Vagina (tissue), 2 donors: ENCODE data around the gene TEK. TPM values are rescaled to one million over a fixed set of nuclear protein-coding genes. Genes with fewer than 3 reads are reported as not detected.

Experiments
- DNase-seq, 2 donors: peaks; one replicate each; pipeline ENCODE4 v3.0.0-alpha.2; 2017; ENCODE audit errors: extremely low spot score in 2 of 2
- H3K27ac ChIP-seq: fragments of 200-600 bp; sonication (generic); one replicate; pipeline ENCODE4 v1.5.1; 2019
- H3K27me3 ChIP-seq: fragments of 200-600 bp; sonication (generic); one replicate; pipeline ENCODE4 v1.5.1; 2019
- H3K36me3 ChIP-seq, 2 donors: fragments of 200-600 bp; sonication (generic); one replicate each; pipeline ENCODE4 v1.5.1; 2017 to 2019
- H3K4me1 ChIP-seq: fragments of 200-600 bp; sonication (generic); one replicate; pipeline ENCODE4 v1.5.1; 2019
- H3K4me3 ChIP-seq, 2 donors: fragments of 200-600 bp; sonication (generic); 1 replicate in 1 of 2; 2 replicates in 1 of 2; pipeline ENCODE4 v1.5.1; 2016 to 2019
- H3K9me3 ChIP-seq: fragments of 200-600 bp; sonication (generic); one replicate; pipeline ENCODE4 v1.5.1; 2019
- POLR2A ChIP-seq, 2 donors: fragments of 450-650 bp; IDR thresholded peaks; one replicate each; pipeline ENCODE4 v1.6.1; 2017; ENCODE audit warnings: antibody characterized with exemption in 2 of 2, mild to moderate bottlenecking in 2 of 2, moderate library complexity in 2 of 2
- POLR2AphosphoS5 ChIP-seq, 2 donors: sonication (generic); formaldehyde crosslinking; IDR thresholded peaks; one replicate each; pipeline ENCODE4 v1.9.0; 2017; ENCODE audit warnings: antibody characterized with exemption in 2 of 2, mild to moderate bottlenecking in 2 of 2, low read depth in 1 of 2; ENCODE audit not compliant: insufficient read depth in 1 of 2
- intact Hi-C: fragments of 100-400 bp; cut with DNase I; formaldehyde crosslinking; loops from one replicate; pipeline ENCODE4 v1.15.1; 2023
- total RNA-seq: library from RNA; depleted of rRNA; stranded (reverse); fragments of >200 nt; gene quantifications from one replicate; pipeline ENCODE4 v1.2.3, GENCODE V29; 2016
- TF ChIP-seq, protein P1 (sequence below), 3 experiments: fragments of 450-650 bp in 2 of 3; fragments of 200-600 bp in 1 of 3; sonication (generic) in 1 of 3; IDR thresholded peaks; one replicate each; pipeline ENCODE4 v1.5.1; 2017 to 2019; ENCODE audit warnings: antibody characterized with exemption in 3 of 3, mild to moderate bottlenecking in 2 of 3, moderate library complexity in 2 of 3

The TEK gene
- total RNA-seq, 1 donor from 2014 or later: 12.5 TPM

DNA sequence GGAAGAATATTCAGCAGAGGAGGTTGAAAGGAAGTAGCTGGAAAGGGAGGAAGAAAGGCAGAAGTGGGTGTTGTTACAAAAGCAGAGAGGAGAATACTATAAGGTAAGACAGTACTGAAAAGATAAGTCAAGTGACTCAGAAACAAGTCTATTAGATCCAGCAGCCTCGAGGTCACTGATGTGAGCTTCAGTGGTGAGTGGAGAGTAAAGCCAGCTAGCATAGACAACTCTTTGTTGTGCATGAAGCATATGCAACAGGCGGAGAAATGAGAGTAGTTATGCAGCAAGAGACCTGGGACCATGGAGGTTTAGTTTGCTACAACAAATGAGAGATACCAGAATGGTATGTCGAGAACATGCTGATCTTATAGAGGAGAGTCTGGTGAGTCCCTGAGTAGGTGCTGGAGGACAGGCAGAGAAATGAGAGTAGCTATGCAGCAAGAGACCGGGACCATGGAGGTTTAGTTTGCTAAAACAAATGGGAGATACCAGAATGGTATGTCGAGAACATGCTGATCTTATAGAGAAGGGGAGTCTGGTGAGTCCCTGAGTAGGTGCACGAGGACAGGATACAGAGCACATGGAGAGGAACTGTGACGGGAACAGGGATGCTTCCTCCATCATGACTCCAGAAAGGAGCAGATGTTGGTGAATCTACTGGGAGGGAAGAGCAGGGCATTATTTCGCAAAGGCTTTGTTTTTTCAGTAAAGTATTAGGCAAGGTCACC, 151.9 kb downstream of the TEK start:
- H3K4me1 ChIP-seq: no peaks in the 10 kb centered on the region
- no peaks in the 10 kb centered on the region for H3K27me3 ChIP-seq
- no peak for DNase-seq
- no peak overlapping the region for H3K27ac ChIP-seq
- H3K9me3 ChIP-seq: no peaks in the 10 kb centered on the region
- intact Hi-C loops: no loop called here
- TF ChIP-seq POLR2A (IDR thresholded peaks at IDR 0.05) (no peak), POLR2AphosphoS5 (IDR thresholded peaks at IDR 0.05; ENCODE audit: insufficient read depth in 1 of 2, low read depth in 1 of 2) (no peak)
- TF ChIP-seq, protein P1, sequence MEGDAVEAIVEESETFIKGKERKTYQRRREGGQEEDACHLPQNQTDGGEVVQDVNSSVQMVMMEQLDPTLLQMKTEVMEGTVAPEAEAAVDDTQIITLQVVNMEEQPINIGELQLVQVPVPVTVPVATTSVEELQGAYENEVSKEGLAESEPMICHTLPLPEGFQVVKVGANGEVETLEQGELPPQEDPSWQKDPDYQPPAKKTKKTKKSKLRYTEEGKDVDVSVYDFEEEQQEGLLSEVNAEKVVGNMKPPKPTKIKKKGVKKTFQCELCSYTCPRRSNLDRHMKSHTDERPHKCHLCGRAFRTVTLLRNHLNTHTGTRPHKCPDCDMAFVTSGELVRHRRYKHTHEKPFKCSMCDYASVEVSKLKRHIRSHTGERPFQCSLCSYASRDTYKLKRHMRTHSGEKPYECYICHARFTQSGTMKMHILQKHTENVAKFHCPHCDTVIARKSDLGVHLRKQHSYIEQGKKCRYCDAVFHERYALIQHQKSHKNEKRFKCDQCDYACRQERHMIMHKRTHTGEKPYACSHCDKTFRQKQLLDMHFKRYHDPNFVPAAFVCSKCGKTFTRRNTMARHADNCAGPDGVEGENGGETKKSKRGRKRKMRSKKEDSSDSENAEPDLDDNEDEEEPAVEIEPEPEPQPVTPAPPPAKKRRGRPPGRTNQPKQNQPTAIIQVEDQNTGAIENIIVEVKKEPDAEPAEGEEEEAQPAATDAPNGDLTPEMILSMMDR (IDR thresholded peaks at IDR 0.05): no peak
- H3K4me3 ChIP-seq: no peak overlapping the region
- no peaks in the 10 kb centered on the region for H3K36me3 ChIP-seq

DNA sequence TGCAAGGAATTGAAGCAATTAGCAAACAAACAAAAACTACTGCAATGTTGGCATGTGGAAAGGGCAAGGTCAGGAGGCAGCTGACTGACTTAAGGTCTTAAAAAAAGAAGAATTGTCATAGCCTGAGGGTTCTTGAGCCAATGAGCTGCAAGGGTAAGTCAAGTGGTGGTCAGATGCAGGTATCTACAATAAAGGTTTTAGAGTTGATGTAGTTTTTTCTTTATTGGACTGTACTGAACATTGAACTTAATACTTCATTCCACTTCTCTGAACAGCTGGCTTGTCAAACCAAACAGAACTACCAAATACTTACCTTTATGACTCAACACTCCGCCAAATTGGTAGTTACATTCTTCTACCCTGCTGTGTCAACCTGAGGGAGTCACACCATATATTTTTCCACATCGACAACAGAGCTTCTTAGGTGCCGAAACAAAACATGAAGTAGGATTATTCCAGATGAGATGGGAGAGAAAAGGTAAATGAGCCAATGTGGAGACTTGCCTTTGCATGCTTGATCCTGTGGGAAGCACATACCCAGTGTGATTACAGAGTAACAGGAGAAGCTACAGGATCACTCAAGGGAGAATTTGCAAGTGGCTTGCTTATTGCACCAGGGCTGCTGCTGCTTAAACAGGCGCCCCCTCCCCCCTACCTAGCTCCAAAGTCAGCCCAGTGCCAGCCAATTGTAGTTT, 152.6 kb downstream of the TEK start:
- Histone ChIP-seq H3K9me3 (no peaks in the 10 kb centered on the region), H3K36me3 (no peaks in the 10 kb centered on the region), H3K27me3 (no peaks in the 10 kb centered on the region), H3K4me3 (no peak overlapping the region), H3K4me1 (no peaks in the 10 kb centered on the region), H3K27ac (no peak overlapping the region)
- DNase-seq: no peak
- TF ChIP-seq POLR2AphosphoS5 (IDR thresholded peaks at IDR 0.05; ENCODE audit: insufficient read depth in 1 of 2, low read depth in 1 of 2) (no peak), POLR2A (IDR thresholded peaks at IDR 0.05) (no peak)
- TF ChIP-seq, protein P1 (IDR thresholded peaks at IDR 0.05): no peak
- intact Hi-C loops: no loop called here

DNA sequence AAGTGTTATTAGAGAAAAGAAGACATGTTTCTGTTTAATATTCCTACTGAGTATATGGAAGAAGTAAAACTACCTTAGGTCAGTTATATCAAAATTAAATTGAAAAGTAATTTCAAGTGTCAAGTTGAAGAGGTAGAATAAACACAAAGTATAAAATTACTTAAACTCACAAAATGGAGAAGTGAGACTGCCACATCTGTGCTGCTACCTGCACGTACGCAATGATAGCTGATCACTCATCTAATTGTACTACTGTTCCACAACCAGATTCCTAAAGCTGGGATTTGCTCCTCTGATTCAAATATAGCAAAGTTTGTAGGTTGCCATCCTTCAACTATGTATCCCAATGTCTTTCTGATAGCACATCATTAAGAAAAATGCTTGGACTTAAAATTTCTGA, 163.1 kb downstream of the TEK start:
- Histone ChIP-seq H3K4me3 (no peak overlapping the region), H3K9me3 (no peaks in the 10 kb centered on the region), H3K27me3 (no peaks in the 10 kb centered on the region), H3K4me1 (no peaks in the 10 kb centered on the region), H3K36me3 (no peaks in the 10 kb centered on the region), H3K27ac (no peak overlapping the region)
- TF ChIP-seq POLR2A (IDR thresholded peaks at IDR 0.05): no peak
- TF ChIP-seq, protein P1 (IDR thresholded peaks at IDR 0.05): no peak
- no peak for TF ChIP-seq POLR2AphosphoS5 (IDR thresholded peaks at IDR 0.05; ENCODE audit: insufficient read depth in 1 of 2, low read depth in 1 of 2)
- no peak for DNase-seq
- intact Hi-C loops: no loop called here

DNA sequence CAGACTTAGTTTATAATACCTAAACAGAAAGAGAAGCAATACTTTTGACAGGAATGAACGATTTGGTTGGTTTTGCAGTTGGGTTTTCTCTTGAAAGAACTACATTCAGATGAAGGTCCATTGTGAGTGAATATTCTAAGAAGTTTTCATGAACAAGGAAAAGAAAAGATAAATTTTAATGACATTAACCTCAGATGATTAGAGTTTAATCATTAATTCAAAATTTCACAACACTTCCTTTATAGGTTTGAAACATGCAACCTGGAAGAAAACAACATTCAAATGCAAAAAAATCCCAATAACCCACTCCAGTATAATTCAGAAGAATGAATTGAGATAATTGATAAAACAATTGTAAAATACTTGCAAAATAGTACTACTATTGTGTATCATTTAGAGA, 164.2 kb downstream of the TEK start:
- Histone ChIP-seq H3K4me1 (no peaks in the 10 kb centered on the region), H3K4me3 (no peak overlapping the region), H3K27ac (no peak overlapping the region), H3K9me3 (no peaks in the 10 kb centered on the region), H3K36me3 (no peaks in the 10 kb centered on the region), H3K27me3 (no peaks in the 10 kb centered on the region)
- TF ChIP-seq POLR2A (IDR thresholded peaks at IDR 0.05): no peak
- TF ChIP-seq POLR2AphosphoS5 (IDR thresholded peaks at IDR 0.05; ENCODE audit: insufficient read depth in 1 of 2, low read depth in 1 of 2): no peak
- TF ChIP-seq, protein P1 (IDR thresholded peaks at IDR 0.05): no peak
- intact Hi-C loops: no loop called here
- no peak for DNase-seq
